HG03060 (cell line): ENCODE measurements around the gene ZNF512B.
A peak's percentile ranks its signal among the peaks of the same experiment; 100 is the strongest.
"Not testable (repeated sequence)": the region's sequence is repeated elsewhere in the genome, so short reads cannot be mapped to it uniquely, and the experiment has no call there.

ENCODE experiments used
- ATAC-seq: cut with Tn5 transposase; IDR thresholded peaks from one replicate; pipeline ENCODE4 v1.9.1; 2021; ENCODE audit warnings: low read depth, moderate number of reproducible peaks; ENCODE audit not compliant: unreplicated experiment

ZNF512B gene, protein sequence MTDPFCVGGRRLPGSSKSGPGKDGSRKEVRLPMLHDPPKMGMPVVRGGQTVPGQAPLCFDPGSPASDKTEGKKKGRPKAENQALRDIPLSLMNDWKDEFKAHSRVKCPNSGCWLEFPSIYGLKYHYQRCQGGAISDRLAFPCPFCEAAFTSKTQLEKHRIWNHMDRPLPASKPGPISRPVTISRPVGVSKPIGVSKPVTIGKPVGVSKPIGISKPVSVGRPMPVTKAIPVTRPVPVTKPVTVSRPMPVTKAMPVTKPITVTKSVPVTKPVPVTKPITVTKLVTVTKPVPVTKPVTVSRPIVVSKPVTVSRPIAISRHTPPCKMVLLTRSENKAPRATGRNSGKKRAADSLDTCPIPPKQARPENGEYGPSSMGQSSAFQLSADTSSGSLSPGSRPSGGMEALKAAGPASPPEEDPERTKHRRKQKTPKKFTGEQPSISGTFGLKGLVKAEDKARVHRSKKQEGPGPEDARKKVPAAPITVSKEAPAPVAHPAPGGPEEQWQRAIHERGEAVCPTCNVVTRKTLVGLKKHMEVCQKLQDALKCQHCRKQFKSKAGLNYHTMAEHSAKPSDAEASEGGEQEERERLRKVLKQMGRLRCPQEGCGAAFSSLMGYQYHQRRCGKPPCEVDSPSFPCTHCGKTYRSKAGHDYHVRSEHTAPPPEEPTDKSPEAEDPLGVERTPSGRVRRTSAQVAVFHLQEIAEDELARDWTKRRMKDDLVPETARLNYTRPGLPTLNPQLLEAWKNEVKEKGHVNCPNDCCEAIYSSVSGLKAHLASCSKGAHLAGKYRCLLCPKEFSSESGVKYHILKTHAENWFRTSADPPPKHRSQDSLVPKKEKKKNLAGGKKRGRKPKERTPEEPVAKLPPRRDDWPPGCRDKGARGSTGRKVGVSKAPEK

DNA sequence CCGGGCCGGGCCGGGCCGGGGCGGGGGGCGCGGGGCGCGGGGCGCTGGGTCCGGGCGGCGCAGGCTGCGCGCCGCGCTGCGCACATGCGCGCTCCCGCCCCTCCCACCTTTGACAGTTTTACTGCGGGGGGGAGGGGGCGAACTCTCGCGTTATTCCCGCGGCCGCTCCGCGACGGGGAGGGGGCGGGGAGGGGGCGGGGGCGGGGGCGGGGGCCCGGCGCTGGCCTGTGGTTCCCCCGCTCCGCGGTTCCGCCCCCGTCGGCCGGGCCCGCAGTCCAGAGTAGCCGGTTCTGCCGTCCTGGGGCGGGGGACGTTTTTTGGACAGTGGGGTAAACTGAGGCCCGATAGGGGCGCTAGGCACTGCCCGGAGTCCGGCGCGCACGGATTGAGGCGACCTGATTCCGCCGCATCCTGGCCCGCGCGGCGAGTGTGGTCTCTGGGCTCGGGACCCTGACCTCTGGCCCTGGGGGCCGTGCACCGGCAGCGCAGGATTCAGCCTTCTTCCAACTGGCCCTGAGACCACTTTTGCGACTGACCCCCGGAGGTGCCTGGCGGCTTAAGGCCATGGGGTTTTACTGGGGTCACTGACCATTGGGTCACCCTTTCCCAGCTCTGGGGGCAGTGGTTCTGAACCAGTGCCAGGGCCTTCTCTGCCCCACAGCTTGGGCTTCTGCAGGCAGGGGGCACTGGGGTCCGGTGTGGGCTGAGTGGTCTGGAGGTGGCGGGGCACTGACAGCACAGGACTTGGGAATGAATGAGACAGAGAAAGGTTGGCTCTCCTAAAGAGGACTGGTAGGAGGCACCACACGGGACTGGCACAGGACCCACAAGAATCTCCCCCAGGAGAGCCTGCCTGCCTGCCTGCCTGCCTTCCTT is at the start of gene ZNF512B:
Gene ZNF512B (minus strand): TSS at position 93 of the 876 bp plus-strand sequence. CDS start 1,980 bp downstream, outside the sequence.
- no peak for ATAC-seq

- ATAC-seq, result no peak
Observed at GRCh38 chr20:64015635-64016034, 45.9 kb upstream of the ZNF512B start.

DNA sequence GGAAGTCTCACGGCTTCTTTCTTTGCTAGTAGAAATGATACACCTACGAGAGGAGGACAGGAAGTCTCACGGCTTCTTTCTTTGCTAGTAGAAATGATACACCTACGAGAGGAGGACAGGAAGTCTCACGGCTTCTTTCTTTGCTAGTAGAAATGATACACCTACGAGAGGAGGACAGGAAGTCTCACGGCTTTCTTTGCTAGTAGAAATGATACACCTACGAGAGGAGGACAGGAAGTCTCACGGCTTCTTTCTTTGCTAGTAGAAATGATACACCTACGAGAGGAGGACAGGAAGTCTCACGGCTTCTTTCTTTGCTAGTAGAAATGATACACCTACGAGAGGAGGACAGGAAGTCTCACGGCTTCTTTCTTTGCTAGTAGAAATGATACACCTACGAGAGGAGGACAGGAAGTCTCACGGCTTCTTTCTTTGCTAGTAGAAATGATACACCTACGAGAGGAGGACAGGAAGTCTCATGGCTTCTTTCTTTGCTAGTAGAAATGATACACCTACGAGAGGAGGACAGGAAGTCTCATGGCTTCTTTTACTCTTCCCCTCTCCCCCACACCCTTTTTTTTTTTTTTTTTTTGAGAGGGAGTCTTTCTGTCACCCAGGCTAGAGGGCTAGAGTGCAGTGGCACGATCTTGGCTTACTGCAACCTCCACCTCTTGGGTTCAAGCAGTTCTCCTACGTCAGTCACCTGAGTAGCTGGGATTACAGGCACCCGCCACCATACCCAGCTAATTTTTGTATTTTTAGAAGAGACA is 42.8 kb upstream of the ZNF512B start:
- ATAC-seq, result not testable (repeated sequence)

DNA sequence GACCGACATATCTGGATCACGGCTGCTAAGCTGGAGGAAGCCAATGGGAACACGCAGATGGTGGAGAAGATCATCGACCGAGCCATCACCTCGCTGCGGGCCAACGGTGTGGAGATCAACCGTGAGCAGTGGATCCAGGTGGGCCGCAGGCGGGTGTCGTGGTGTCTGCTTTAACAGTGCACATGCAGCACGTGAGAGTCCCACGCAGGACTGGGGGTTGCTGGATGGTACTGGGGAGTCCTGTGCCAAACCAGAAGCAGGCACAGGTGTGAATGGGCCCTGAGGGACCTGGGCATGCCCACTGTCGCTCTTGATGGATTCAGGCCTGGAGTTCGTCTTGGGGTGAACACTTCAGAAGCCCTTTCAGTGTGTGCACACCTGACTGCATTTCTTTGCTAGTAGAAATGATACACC is 41.6 kb upstream of the ZNF512B start:
- no peak for ATAC-seq

- ATAC-seq, result no peak
Observed at GRCh38 chr20:64010711-64011237, 41.0 kb upstream of the ZNF512B start.

DNA sequence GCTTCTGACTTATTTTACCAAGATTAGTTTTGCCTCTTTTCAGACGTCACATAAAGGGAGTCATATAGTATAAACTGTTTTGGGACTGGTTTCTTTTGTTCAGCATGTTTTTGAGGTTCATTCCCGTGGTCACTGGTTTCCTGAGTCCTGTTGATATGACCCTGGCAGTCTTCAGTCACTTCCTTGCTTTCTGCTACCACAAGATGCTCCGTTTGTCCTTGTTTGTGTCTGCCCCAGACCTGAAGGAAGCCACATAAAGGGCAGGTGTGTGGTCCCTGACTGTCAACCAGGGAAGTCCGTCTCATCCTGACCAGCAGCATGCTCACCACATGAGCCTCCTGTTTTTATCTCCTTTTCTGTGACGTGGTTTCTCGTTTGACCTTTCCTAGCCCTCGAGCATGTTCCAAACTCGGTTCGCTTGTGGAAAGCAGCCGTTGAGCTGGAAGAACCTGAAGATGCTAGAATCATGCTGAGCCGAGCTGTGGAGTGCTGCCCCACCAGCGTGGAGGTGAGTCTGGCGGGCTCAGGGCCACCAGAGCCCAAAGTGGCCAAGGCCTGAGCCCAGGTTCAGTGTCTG is 40.2 kb upstream of the ZNF512B start:
- no peak for ATAC-seq

DNA sequence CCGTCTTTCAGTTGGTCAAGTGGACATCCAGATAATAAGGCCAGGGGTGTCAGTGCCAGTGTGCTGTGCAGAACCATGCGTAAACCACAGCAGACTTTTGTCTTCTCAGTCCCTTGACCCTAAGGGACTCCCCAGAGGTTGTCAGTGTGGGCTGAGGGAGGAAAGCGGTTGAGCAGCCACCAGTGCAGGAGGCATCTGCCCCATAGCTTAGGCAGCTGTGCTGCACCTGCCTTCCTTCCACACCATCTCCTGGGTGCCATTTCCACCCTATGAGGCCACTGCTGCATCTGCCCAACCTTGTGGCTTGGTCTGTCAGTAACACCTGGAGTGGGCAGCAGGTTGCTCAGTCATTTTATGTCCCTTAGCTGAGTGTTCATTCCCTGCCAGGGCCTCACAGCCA is 37.2 kb upstream of the ZNF512B start:
- ATAC-seq, result no peak

DNA sequence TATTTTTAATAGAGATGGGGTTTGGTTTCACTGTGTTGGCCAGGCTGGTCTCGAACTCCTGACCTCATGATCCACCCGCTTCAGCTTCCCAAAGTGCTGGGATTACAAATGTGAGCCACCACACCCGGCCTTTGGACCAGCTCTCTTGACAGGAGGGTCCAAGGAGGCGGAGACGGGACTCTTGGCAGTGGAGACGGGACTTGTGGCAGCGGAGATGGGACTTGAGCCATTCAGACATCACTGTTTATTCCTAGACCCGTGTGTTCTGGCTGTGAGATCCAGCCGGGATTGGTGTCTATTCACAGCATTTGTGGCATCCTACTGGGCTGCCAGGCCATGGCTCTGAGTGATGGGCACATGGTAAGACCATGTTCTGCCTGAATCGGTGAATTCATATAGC is 36.8 kb upstream of the ZNF512B start:
- no peak for ATAC-seq

- no peak for ATAC-seq
Observed at GRCh38 chr20:64005394-64005793, 35.7 kb upstream of the ZNF512B start.

GRCh38 chr20:64003960-64004725 is 34.4 kb upstream of the ZNF512B start:
- no peak for ATAC-seq

DNA sequence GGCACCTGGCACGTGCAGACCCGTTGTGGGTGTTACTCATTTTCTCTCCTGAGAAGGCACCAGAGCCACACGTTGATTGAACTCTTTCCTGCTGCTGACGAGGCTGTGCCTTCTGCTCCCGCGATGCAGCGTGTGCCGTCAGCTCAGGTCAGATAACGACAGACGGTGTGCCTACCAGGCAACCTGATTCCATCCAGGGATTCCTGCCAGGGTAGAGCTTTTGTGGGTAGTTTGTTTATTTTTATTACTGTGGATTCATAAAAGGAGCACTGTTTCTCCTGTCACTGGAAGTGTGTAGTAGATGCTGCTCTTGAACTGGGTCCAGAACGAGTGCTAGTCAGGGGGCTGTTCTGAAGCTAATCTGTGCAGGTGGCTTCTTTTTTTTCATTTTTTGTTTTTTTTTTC is 31.9 kb upstream of the ZNF512B start:
- ATAC-seq, result no peak

- no peak for ATAC-seq
Observed at GRCh38 chr20:64000906-64001305, 31.2 kb upstream of the ZNF512B start.

DNA sequence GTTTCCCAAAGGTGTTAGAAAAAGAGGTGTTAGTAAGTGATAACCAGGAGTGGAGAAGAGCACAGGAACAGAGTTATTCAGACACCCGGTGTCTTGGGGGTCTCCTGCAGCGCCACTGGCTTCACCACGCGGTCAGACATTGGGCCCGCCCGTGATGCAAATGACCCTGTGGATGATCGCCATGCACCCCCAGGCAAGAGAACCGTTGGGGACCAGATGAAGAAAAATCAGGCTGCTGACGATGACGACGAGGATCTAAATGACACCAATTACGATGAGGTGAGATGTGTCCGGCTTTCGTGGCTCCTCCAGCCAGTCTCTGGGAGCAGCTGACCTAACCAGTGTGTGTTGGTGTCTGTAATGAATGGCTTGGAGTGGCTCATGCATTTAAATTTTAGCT is 13.2 kb upstream of the ZNF512B start:
- ATAC-seq, result no peak

DNA sequence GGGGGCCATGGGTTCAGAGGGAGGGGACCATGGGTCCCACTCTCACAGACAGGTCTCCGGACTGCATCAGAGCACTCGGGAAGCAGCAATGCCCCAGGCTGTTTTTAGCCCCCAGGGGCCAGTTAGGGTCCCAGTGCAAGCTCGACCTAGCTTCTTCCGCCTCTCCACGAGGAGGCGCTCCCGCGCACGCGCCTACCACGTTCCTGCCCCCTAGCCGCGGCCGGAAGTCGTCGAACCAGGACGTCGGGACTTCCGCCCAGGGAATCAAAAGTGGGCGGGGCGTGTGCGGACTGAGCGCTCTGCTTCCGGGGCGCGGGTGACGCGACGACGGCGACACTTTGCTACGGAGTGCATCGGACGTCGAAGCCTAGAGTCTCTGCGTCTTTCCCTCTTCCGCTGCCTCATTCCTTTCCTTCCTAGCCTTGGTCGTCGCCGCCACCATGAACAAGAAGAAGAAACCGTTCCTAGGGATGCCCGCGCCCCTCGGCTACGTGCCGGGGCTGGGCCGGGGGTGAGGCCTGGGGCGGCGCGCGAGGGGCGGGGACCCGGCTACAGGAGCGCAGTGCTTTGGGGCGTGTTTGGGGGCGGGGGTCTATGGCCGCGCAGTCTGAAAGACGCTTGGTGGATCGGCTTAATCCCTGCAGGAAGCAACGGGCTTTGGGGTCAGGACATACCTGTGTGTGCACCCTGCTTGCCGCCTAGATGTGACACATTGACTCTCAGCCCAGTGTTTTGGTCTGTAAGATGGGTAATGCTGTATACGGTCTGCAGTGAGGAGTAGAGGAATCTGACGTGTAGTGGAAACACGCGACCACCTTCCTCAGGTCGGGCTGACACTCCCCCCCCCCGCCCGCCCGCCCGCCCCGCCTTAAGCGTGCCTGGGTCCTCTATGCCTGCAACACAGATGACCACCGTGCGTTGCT is 11.3 kb upstream of the ZNF512B start, which contains the start of gene PRPF6:
Gene PRPF6 (plus strand): TSS at position 327 of the 923 bp plus-strand sequence. CDS start 114 bp downstream, at position 441.
- ATAC-seq, result peak; percentile 38

DNA sequence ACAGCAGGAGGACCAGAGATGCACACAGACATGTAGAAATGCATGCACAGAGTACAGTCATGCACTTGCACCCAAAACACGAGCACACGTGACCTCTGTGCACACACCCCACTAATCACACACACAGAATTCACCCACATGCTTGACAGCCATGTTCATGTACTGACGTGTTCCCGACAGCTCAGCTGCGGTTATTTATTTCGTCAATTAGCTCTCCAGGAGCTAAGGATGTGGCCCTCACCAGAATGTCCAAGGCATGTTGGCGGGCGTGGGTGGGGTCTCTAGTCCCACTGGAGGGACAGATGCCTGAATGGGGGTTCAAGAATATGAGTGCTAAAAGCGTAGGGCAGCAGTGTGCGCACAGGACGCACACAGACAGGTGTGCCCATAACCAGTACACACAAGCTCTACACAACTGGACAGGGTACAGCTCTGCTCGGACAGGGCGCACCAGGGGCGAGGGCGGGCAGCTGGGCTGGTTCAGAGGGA is 10.6 kb upstream of the ZNF512B start:
- no peak for ATAC-seq

- no peak for ATAC-seq
Observed at GRCh38 chr20:63979557-63980316, 10.0 kb upstream of the ZNF512B start, which contains the start of gene SAMD10. TSS of gene SAMD10 (minus strand) at chr20:63979642. CDS start at chr20:63979467, 175 bp downstream.
